Activated T-helper 2 cell treated with anti-CD3 and anti-CD28 coated beads, Interferon-gamma antibody, Interleukin-2, Interleukin-4, amounts not matched to agents 10 μg/mL and 5 μg/mL and 100 μg/mL, durations not matched to agents 14 hours and 24 hours and 36 hours (primary cell): ENCODE data around the gene SLC25A2. TPM values are rescaled to one million over a fixed set of nuclear protein-coding genes. Genes with fewer than 3 reads are reported as not detected.
"Not testable (repeated sequence)": the region's sequence is repeated elsewhere in the genome, so short reads cannot be mapped to it uniquely, and the experiment has no call there.

Source experiments
- DNase-seq: peaks from one replicate; pipeline ENCODE4 v3.0.0; 2021; ENCODE audit warnings: low spot score
- H3K27ac Mint-ChIP-seq: one replicate; pipeline ENCODE4 v1.8.0; 2021; ENCODE audit warnings: mixed read lengths
- H3K27me3 Mint-ChIP-seq: one replicate; pipeline ENCODE4 v1.8.0; 2021; ENCODE audit warnings: low read depth, mixed read lengths
- H3K36me3 Mint-ChIP-seq: one replicate; pipeline ENCODE4 v1.8.0; 2021; ENCODE audit warnings: low read depth, mixed read lengths
- H3K4me1 Mint-ChIP-seq: one replicate; pipeline ENCODE4 v1.8.0; 2021; ENCODE audit warnings: low read depth, mixed read lengths
- H3K4me3 Mint-ChIP-seq: one replicate; pipeline ENCODE4 v1.8.0; 2021; ENCODE audit warnings: low read depth, mild to moderate bottlenecking, moderate library complexity, mixed read lengths
- H3K9me3 Mint-ChIP-seq: one replicate; pipeline ENCODE4 v1.8.0; 2021; ENCODE audit warnings: mixed read lengths
- intact Hi-C: fragments of 100-400 bp; cut with micrococcal nuclease; formaldehyde crosslinking; loops from one replicate; pipeline ENCODE4 v1.15.1; 2023
- total RNA-seq: library from RNA; stranded (reverse); gene quantifications from 2 replicates; pipeline ENCODE4 v1.2.3, GENCODE V29; 2022

Gene SLC25A2
- 0.16 TPM in 1 of 2 replicates, not detected in the other for total RNA-seq

DNA sequence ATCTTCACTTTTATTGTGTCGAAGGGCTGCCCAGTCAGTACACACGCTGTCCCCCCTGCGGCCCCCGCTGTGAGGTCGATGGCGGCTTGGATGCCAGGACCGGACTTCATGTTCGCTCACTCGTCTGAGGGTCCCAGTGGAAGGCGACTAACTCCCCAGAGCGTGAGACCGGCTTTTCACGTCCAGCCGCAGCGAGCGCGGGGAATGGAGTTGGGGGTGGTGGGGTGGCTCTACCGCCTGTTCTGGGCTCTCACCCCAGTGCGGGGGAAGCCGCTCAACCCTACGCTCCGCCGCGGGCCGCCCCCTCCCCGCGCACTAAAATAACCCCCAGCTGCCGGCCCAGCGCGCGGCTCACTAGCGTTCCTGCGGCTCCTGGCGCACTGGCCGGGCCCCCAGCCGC is at the start of gene SLC25A2:
Gene SLC25A2 (minus strand): TSS at position 294 of the 400 bp plus-strand sequence. CDS start 184 bp downstream, at position 110.
- Mint-ChIP-seq H3K36me3 (no peaks in the 10 kb centered on the region), H3K27me3 (no peaks in the 10 kb centered on the region), H3K9me3 (peaks cover 63% of the 10 kb centered on the region), H3K4me1 (no peaks in the 10 kb centered on the region), H3K27ac (no peak within 1 kb of the TSS), H3K4me3 (no peak within 1 kb of the TSS)
- intact Hi-C loops, result no loop called here
- no peak for DNase-seq

DNA sequence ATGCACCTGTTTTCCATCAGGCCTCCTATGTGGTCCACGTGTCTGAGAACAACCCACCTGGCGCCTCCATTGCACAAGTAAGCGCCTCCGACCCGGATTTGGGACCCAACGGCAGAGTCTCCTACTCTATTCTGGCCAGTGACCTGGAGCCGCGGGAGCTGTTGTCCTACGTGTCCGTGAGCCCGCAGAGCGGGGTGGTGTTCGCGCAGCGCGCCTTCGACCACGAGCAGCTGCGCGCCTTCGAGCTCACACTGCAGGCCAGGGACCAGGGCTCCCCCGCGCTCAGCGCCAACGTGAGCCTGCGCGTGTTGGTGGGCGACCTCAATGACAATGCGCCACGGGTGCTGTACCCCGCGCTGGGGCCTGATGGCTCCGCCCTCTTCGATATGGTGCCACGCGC is 47.7 kb upstream of the SLC25A2 start:
- peaks cover 14% of the 10 kb centered on the region for H3K27me3 Mint-ChIP-seq

DNA sequence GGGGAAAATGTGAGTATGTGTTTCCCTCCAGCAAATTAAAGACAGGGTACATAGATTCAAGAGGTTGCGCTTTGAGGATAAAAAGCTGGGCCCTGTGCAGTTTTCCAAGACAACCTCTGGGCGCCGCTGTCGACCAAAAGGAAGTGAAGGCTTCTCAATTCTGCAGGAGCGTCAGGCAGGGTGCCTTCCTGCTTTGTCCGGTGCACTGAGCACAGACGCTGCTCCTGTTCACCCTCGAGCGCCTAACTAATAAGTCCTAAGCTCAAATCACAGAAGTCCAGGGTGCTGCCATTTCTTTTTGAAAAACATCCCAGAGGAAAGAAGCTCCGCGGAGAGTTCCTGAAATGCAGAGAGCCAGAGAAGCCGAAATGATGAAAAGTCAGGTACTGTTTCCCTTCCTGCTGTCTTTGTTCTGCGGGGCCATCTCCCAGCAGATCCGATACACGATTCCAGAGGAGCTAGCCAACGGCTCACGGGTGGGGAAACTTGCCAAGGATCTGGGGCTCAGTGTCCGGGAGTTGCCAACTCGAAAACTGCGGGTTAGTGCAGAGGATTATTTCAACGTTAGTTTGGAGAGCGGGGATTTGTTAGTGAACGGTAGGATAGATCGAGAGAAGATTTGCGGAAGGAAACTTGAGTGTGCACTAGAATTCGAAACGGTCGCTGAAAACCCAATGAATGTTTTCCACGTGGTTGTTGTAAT is 46.2 kb upstream of the SLC25A2 start, which contains the start of gene PCDHGB1:
Gene PCDHGB1 (plus strand): TSS at position 183 of the 703 bp plus-strand sequence. CDS start 162 bp downstream, at position 345.
- intact Hi-C loops, result loop anchor here (10.0 kb wide), 1 partner anchor 115 kb away; no protein-coding TSS in a partner anchor
- Mint-ChIP-seq H3K27ac (no peak within 1 kb of the TSS), H3K4me3 (peak within 1 kb of the TSS; percentile 75)

More for the DNA sequence above, 47.7 kb upstream of the SLC25A2 start:
- DNase-seq, result no peak
- Mint-ChIP-seq H3K4me1 (peaks cover 7% of the 10 kb centered on the region), H3K27ac (no peak overlapping the region), H3K9me3 (peaks cover 21% of the 10 kb centered on the region), H3K36me3 (no peaks in the 10 kb centered on the region), H3K4me3 (no peak overlapping the region)
- intact Hi-C loops, result loop anchor here (10.0 kb wide), 1 partner anchor 117 kb away; no protein-coding TSS in a partner anchor

DNA sequence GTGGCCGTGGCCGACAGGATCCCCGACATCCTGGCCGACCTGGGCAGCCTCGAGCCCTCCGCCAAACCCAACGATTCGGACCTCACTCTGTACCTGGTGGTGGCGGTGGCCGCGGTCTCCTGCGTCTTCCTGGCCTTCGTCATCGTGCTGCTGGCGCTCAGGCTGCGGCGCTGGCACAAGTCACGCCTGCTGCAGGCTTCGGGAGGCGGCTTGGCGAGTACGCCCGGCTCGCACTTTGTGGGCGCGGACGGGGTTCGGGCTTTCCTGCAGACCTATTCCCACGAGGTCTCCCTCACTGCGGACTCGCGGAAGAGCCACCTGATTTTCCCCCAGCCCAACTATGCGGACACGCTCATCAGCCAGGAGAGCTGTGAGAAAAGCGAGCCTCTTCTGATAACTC is 42.2 kb upstream of the SLC25A2 start:
- peaks cover 37% of the 10 kb centered on the region for H3K9me3 Mint-ChIP-seq
- peaks cover 12% of the 10 kb centered on the region for H3K27me3 Mint-ChIP-seq
- H3K36me3 Mint-ChIP-seq, DNase-seq, H3K4me3 Mint-ChIP-seq, H3K4me1 Mint-ChIP-seq, H3K27ac Mint-ChIP-seq, intact Hi-C loops: not testable (repeated sequence)

More for the DNA sequence above, 46.2 kb upstream of the SLC25A2 start, which contains the start of gene PCDHGB1:
- DNase-seq, result no peak
- peaks cover 21% of the 10 kb centered on the region for H3K9me3 Mint-ChIP-seq
- H3K36me3 Mint-ChIP-seq, result no peaks in the 10 kb centered on the region
- H3K4me1 Mint-ChIP-seq, result peaks cover 7% of the 10 kb centered on the region
- H3K27me3 Mint-ChIP-seq, result peaks cover 14% of the 10 kb centered on the region

DNA sequence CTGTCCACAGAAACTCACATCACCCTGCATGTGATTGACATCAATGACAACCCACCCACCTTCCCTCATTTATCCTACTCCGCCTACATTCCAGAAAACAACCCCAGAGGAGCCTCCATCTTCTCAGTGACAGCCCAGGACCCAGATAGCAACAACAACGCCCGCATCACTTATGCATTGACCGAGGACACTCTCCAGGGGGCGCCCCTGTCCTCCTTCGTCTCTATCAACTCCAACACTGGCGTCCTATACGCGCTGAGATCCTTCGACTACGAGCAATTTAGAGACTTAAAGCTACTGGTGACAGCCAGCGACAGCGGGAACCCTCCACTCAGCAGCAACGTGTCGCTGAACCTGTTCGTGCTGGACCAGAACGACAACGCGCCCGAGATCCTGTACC is 41.5 kb upstream of the SLC25A2 start:
- intact Hi-C loops, result no loop called here
- no peaks in the 10 kb centered on the region for H3K36me3 Mint-ChIP-seq
- no peak overlapping the region for H3K27ac Mint-ChIP-seq
- no peak overlapping the region for H3K4me3 Mint-ChIP-seq
- no peak for DNase-seq
- H3K9me3 Mint-ChIP-seq, result peaks cover 38% of the 10 kb centered on the region
- H3K27me3 Mint-ChIP-seq, result peaks cover 12% of the 10 kb centered on the region
- H3K4me1 Mint-ChIP-seq, result peaks cover 8% of the 10 kb centered on the region

DNA sequence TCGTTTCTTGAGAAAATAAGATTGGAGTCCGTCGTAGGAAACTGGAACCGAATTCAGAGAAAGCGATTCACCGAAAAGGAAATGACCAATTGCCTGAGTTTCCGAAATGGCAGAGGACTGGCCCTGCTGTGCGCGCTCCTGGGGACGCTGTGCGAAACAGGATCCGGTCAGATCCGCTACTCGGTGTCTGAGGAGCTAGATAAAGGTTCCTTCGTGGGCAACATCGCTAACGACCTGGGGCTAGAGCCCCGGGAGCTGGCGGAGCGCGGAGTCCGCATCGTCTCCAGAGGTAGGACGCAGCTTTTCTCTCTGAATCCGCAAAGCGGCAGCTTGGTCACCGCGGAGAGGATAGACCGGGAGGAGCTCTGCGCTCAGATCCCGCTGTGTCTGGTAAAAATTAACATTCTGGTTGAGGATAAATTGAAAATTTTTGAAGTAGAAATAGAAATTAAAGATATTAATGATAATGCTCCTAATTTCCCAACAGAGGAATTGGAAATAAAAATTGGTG is 40.2 kb upstream of the SLC25A2 start:
- Mint-ChIP-seq H3K27ac (no peak overlapping the region), H3K4me3 (peak overlapping the region; percentile 61), H3K9me3 (peaks cover 37% of the 10 kb centered on the region), H3K27me3 (peaks cover 13% of the 10 kb centered on the region), H3K4me1 (peaks cover 2% of the 10 kb centered on the region), H3K36me3 (no peaks in the 10 kb centered on the region)
- no peak for DNase-seq
- intact Hi-C loops, result loop anchor here (5.0 kb wide), 1 partner anchor 157 kb away; the partner anchor contains the start of gene PCDHB9

DNA sequence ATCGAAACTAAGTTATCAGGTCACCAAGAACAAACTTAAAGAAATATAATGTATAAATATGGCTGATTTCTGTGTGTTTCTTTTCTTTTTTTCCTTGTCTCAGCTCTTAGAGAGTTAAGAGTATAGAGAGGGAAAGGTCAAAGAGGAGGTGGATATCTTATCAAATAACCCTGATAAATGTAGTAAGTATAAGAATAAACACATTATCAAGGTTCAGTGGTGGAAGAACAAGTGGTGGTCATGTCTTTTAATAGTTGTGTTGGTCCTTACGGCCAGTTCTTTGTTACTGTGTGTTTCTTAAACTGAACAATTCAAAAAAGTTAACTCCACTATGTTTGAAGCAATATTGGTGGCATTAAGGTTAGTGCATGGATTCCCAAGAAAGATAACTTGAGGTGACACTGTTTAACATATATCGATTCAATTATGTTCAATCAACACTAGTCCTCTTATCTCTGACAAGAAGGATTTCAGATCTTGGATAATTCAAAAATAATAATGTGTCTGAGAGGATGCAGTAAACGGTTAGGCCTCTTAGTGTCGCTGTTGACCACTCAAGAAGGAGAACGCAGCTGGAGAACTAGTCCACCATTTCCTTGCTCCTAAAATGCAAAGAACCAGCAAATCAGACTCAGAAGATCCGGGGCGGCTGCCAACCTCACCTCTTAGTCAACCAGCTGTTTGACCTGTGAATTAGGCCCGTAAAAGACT is 39.5 kb upstream of the SLC25A2 start, which contains the start of gene PCDHGA3:
Gene PCDHGA3 (plus strand): TSS at position 588 of the 711 bp plus-strand sequence. CDS start 205 bp downstream, outside the sequence.
- peaks cover 40% of the 10 kb centered on the region for H3K9me3 Mint-ChIP-seq

DNA sequence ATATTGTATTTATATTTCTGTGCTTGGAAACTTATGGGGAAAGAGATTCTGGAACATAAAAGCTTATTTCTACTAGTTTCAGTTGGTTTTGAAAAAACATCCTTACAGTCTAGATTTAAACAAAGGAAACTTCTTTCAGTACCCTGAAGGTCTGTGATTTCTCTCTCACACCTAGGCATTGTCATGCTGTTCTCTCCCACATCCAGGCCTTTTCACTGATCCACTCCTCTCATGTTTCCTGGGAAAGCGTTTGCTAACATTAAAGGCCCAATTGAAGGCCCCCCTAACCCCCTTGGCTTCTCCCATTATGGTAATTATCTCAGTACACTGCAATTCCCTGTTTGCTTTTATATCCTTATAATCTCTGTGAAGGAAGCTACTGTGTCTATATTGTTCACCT is 38.9 kb upstream of the SLC25A2 start:
- no peak overlapping the region for H3K4me3 Mint-ChIP-seq
- DNase-seq, result no peak
- no peak overlapping the region for H3K27ac Mint-ChIP-seq
- peaks cover 45% of the 10 kb centered on the region for H3K9me3 Mint-ChIP-seq
- H3K27me3 Mint-ChIP-seq, result peaks cover 21% of the 10 kb centered on the region
- H3K36me3 Mint-ChIP-seq, result no peaks in the 10 kb centered on the region
- H3K4me1 Mint-ChIP-seq, result peaks cover 4% of the 10 kb centered on the region
- intact Hi-C loops, result loop anchor here (5.0 kb wide), 1 partner anchor 155 kb away; the partner anchor contains the start of gene PCDHB9

More for the DNA sequence above, 39.5 kb upstream of the SLC25A2 start, which contains the start of gene PCDHGA3:
- no peak for DNase-seq
- Mint-ChIP-seq H3K4me1 (peaks cover 4% of the 10 kb centered on the region), H3K36me3 (no peaks in the 10 kb centered on the region), H3K27ac (no peak within 1 kb of the TSS), H3K27me3 (peaks cover 15% of the 10 kb centered on the region), H3K4me3 (peak within 1 kb of the TSS; percentile 61)
- intact Hi-C loops, result loop anchor here (5.0 kb wide), 1 partner anchor 156 kb away; the partner anchor contains the start of gene PCDHB9

DNA sequence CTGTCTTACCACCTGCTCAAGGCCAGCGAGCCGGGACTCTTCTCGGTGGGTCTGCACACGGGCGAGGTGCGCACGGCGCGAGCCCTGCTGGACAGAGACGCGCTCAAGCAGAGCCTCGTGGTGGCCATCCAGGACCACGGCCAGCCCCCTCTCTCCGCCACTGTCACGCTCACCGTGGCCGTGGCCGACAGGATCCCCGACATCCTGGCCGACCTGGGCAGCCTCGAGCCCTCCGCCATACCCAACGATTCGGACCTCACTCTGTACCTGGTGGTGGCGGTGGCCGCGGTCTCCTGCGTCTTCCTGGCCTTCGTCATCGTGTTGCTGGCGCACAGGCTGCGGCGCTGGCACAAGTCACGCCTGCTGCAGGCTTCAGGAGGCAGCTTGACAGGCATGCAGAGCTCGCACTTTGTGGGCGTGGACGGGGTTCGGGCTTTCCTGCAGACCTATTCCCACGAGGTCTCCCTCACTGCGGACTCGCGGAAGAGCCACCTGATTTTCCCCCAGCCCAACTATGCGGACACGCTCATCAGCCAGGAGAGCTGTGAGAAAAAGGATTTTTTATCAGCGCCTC is 37.0 kb upstream of the SLC25A2 start:
- not testable (repeated sequence) for H3K4me3 Mint-ChIP-seq, H3K36me3 Mint-ChIP-seq, H3K4me1 Mint-ChIP-seq, DNase-seq, H3K27ac Mint-ChIP-seq
- peaks cover 26% of the 10 kb centered on the region for H3K27me3 Mint-ChIP-seq
- intact Hi-C loops, result loop anchor here (5.0 kb wide), 1 partner anchor 154 kb away; the partner anchor contains the start of gene PCDHB9
- H3K9me3 Mint-ChIP-seq, result peaks cover 41% of the 10 kb centered on the region

DNA sequence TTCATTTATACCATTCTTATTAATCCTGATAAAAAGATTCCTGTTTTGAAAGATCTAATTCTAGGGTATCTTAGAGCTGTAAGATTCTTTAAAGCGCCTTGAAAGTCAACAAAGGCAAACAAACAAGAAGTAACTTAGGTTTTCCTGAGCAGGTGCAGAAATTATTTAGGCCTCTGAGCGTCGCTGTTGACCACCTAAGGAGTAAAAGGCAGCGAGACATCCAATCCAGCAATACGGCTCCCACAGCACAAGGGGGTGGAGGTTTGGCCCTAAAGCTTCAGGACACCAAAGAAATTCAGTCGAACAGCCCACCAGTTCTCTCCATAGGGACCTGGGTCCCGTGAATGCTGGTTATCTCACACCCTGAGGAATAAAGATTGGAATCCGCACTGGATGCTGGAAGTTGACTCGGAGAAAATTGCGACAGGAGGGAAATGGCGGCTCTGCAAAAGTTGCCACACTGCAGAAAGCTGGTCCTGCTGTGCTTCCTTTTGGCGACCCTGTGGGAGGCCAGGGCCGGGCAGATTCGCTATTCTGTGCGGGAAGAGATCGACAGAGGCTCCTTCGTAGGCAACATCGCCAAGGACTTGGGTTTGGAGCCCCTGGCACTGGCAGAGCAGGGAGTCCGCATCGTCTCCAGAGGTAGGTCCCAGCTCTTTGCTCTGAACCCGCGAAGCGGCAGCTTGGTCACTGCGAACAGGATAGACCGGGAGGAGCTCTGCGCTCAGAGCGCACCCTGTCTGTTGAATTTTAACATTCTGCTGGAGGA is 34.9 kb upstream of the SLC25A2 start, which contains the start of gene PCDHGA2:
Gene PCDHGA2 (plus strand): TSS at position 223 of the 769 bp plus-strand sequence.
- peaks cover 3% of the 10 kb centered on the region for H3K4me1 Mint-ChIP-seq
- intact Hi-C loops, result loop anchor here (5.0 kb wide), 1 partner anchor 84 kb away; the partner anchor contains the start of gene PCDHGA11
- DNase-seq, result no peak
- no peak within 1 kb of the TSS for H3K27ac Mint-ChIP-seq
- H3K27me3 Mint-ChIP-seq, result peaks cover 34% of the 10 kb centered on the region
- peaks cover 39% of the 10 kb centered on the region for H3K9me3 Mint-ChIP-seq
- H3K36me3 Mint-ChIP-seq, result no peaks in the 10 kb centered on the region
- peak within 1 kb of the TSS; percentile 73 for H3K4me3 Mint-ChIP-seq

DNA sequence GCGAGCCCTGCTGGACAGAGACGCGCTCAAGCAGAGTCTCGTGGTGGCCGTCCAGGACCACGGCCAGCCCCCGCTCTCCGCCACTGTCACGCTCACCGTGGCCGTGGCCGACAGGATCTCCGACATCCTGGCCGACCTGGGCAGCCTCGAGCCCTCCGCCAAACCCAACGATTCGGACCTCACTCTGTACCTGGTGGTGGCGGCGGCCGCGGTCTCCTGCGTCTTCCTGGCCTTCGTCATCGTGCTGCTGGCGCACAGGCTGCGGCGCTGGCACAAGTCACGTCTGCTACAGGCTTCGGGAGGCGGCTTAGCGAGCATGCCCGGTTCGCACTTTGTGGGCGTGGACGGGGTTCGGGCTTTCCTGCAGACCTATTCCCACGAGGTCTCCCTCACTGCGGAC is 28.7 kb upstream of the SLC25A2 start:
- Mint-ChIP-seq H3K9me3 (peaks cover 28% of the 10 kb centered on the region), H3K27me3 (peaks cover 37% of the 10 kb centered on the region)
- H3K4me1 Mint-ChIP-seq, H3K4me3 Mint-ChIP-seq, DNase-seq, intact Hi-C loops, H3K27ac Mint-ChIP-seq, H3K36me3 Mint-ChIP-seq: not testable (repeated sequence)
